ENCODE results near the gene TUBA3D.
A peak's percentile ranks its signal among the peaks of the same experiment; 100 is the strongest.
"Not testable (repeated sequence)": the region's sequence is repeated elsewhere in the genome, so short reads cannot be mapped to it uniquely, and the experiment has no call there.

The TUBA3D gene

DNA sequence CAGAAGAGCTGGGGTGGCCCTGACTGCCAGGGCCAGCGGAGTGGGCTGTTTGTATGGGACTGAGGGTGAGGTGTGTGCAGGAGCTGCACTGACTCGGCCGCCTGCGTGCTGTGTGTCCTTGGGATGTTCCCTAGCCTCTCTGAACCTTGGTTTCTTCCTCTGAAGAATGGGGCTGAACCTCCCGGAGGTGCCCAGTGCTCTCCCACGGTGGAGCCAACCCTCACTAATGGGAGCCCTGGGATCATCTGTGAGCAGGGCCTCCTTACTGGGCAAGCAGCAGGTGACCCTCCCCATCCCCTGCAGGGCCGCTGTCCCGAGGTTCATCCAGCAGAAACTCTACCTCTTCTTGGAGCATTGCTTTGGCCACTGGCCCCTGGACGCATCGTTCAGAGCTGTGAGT lies 40.1 kb downstream of the TUBA3D start:
- no peak for DNase-seq

DNA sequence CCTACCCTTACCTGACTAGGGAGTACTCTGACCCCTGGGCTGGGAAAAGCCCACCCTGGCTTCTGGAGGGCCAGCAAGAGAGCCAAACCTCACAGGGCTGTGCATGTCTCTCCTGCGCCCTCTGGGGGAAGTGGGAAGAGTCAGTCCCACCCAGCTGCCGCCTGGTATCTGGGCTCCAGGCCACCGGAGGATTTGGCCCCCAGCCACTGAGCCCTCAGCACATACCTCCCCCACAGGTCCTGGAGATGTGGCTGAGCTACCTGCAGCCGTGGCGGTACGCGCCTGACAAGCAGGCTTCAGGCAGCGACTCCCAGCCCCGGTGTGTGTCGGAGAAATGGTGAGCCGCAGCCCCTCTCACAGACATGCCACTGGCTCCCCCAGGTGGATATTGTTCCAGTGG lies 40.7 kb downstream of the TUBA3D start:
- not testable (repeated sequence) for DNase-seq

DNA sequence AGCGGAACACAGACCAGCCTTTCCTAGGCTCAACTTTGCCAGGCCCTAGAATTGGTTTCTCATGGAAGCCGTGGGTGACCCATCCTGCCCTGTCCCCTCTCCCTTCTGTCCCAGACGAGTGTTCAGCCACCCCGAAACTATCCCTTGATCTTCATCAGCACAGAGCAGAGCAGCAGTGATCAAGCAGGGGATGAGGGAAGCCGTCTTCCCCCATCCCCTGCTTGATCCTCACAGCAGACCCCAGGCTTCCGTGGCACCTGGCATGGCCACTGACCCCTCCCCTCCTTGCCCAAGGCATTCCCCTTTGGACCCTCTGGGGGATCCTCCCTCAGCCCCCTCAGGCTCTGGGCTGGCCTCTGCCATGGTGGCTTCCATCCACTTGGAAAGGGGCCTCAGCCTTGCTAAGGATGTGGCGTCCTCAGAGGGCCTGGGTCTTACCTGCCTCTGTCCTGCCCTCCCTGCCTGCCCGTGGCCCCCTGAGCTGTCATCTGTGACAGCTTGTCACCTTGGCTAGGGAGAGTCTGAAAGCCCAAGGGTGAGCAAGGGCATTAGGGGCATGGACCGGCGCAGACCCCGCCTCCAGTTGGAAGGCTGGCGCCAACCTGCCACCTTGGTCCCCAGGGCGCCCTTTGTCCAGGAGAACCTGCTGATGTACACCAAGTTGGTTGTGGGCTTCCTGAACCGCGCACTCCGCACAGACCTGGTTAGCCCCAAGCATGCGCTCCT lies 41.4 kb downstream of the TUBA3D start:
- DNase-seq, result no peak

DNA sequence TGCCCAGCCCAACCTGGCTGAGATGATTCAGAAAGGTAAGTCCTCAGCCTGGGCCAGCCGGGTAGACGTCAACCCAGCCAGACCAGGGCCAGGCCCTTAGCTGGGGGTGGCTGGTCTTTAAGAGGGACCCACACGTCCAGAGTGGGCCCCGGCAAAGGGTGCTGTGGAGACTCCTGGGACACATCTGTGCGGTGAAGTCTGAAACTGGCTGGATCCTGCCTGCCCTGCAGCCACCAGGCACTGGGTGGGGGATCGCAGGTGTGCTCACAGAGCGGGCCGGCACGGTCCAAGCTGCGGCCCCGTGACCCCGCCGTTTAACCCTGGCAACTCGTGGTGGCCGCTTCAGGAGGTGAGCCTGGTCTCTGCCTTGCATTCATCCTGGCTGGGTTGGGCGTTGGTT lies 41.9 kb downstream of the TUBA3D start:
- DNase-seq, result not testable (repeated sequence)

DNA sequence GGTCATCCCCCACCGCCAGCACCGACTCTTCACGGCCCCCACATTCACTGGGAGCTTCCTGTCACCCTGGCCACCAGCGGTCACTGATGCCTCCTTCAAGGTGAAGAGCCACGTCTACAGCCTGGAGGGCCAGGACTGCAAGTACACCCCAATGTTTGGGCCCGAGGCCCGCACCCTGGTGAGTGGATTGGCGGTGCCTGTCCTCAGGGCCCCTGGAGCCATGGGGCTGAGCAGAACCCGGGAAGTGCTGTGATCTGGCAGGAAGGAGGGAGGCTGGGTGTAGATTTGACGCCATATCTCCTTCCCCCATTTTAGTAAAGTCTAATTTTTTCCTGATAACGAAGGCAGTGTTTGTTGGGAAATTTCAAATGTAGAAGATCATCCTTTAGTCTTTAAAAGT lies 42.6 kb downstream of the TUBA3D start:
- not testable (repeated sequence) for DNase-seq

DNA sequence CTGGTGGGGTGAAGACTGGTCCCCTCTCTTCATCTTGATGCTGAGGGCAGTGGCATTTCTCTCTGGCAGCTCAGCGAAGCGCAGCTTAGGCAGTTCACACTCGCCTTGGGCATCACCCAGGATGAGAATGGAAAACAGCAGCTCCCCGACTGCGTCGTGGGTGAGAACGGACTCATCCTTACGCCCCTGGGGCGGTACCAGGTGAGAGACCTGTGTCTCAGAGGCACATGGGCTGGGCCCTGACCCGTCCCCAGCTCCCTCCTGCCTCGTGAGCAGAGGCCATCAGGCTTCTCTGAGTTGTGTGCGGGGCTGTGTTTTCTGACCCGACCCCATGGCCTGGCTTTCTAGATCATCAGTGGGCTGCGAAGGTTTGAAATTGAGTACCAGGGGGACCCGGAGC lies 43.5 kb downstream of the TUBA3D start:
- no peak for DNase-seq

DNA sequence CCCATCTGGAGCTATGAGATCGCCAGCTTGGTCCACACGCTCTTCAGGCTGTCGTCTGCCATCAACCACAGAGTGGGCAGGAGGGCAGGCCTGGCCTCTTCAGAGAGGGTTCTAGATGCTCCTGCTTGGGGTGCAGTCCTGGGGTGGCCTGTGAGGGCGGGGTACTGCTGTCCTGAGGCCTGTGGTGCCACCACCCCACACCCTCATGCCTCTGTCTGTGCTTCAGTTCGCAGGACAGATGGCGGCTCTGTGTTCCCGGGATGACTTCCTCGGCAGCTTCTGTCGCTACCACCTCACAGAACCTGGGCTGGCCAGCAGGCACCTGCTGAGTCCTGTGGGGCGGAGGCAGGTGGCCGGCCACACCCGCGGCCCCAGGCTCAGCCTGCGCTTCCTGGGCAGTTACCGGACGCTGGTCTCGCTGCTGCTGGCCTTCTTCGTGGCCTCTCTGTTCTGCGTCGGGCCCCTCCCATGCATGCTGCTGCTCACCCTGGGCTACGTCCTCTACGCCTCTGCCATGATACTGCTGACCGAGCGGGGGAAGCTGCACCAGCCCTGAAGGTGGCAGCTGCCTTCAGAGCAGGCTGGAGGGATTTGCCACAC lies 44.1 kb downstream of the TUBA3D start:
- not testable (repeated sequence) for DNase-seq

DNA sequence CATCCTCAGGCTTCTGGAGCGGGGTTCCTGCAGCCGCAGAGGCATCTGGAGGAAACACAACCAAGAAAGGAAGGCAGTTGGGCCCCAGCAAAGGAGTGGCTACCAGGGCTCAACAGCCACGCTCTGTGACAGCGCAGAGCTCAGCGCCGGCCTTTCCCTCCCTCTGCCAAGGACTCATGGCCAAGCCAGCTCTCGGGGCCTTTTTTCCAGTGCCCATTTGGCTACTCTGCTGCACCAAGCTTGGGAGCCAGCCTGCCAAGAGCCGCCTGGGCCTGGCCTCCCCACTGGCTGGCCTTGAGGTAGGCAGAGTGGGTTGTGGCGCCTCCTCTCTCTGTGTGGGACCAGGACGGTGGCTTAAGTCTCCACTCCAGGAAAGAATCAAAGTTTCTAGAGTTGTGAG lies 44.6 kb downstream of the TUBA3D start:
- DNase-seq, result no peak

DNA sequence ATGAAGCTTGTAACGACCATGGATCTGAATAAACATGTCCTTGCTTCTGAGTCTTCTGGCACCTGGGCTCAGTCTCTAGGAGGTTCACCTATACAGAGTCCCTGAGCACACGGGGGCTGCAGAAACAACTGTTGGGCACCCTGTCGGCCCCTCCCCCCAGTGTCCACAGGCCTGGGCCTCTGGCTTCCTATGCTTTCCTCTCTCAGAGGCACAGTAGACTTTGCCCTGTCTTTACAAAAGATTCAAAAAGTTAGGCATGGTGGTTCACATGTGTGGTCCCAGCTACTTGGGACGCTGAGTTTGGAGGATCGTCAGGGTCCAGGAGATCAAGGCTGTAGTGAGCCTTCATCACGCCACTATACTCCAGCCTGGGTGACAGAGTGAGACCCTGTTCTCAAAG lies 45.6 kb downstream of the TUBA3D start:
- DNase-seq, result not testable (repeated sequence)

DNA sequence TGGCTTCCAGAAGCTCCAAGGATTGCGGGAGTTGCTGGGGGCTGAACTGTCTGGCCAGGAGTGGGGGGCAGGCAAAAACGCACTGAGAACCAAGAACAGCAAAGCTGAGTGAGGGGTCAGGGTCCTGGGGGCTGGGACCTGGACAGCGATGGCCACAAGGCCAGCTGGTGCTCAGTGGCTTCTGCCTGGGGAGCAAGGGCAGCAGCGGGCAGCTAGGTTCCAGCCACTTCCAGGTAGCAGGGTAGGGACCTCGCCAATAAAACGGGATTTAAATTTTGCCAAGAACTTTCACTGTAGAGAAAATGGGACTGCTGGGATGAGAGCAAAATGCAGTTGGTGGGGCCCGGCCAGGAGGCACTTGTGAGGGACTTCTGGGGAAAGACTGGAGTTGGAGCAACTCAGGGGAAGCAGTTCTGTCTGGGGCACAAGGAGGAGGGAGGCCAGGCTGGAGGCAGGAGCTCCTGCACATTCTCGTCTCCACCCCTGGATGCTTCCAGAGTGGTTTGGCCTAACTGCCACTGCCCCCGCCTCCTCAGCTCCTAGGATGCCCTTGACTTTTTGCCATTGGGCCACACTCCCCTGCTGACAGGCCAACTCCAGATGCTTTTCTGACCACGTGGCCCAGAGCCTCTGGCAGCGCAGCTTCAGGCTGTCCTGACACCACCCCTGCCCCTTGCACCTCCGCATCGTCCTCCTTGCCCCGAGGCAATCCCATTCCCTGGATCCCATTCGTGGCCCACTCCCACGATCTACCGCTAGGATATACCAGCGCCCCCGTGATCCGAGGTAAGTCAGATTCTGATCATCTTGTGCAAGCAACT lies 46.3 kb downstream of the TUBA3D start:
- no peak for DNase-seq

DNA sequence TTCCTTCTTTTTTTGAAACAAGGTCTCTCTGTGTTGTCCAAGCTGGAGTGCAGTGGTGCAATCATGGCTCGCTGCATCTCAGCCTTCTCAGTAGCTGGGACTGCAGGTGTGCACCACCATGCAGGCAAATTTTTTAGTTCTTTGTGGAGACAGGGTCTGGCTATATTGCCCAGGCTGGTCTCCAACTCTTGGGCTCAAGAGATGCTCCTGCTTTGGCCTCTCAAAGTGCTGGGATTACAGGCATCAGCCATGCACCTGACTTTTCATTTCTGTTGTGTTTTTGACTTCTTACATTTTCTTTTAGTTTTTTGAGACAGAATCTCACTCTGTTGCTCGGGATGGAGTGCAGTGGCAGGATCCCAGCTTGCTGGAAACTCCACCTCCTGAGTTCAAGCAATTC lies 49.3 kb downstream of the TUBA3D start:
- DNase-seq, result not testable (repeated sequence)

DNA sequence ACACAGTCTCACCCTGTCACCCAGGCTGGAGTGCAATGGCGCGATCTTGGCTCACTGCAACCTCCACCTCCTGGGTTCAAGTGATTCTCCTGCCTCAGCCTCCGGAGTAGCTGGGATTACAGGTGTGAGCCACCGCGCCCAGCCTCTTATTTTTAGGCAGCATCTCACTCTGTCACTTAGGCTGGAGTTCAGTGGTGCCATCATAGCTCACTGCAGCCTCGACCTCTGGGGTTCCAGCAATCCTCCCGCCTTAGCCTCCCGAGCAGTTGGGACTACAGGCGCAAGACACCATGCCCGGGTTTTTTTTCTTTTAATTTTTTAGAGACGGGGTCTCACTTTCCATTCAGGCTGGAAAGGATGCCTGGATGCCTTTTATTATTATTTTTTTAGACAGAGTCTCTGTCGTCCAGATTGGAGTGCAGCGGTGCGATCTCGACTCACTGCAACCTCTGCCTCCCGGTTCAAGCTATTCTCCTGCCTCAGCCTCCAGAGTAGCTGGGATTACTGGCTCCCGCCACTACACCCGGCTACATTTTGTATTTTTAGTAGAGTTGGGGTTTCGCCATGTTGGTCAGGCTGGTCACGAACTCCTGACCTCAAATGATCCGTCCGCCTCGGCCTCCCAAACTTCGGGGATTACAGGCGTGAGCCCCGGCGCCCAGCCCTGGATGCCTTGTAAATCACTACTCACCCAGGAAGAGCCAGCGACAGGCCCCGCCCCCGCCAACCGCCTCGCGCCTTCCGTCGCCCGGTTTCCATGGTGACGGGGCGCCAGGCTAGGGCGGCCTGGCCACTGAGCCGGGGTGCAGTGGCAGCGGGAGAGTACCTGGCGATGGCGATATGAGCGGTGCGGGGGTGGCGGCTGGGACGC lies 51.4 kb downstream of the TUBA3D start, which contains the start of gene CCDC74A:
CCDC74A (plus strand) TSS at position 758 of the 871 bp plus-strand sequence; CDS start at position 841, 83 bp downstream.
- peak; percentile 83 for DNase-seq

DNA sequence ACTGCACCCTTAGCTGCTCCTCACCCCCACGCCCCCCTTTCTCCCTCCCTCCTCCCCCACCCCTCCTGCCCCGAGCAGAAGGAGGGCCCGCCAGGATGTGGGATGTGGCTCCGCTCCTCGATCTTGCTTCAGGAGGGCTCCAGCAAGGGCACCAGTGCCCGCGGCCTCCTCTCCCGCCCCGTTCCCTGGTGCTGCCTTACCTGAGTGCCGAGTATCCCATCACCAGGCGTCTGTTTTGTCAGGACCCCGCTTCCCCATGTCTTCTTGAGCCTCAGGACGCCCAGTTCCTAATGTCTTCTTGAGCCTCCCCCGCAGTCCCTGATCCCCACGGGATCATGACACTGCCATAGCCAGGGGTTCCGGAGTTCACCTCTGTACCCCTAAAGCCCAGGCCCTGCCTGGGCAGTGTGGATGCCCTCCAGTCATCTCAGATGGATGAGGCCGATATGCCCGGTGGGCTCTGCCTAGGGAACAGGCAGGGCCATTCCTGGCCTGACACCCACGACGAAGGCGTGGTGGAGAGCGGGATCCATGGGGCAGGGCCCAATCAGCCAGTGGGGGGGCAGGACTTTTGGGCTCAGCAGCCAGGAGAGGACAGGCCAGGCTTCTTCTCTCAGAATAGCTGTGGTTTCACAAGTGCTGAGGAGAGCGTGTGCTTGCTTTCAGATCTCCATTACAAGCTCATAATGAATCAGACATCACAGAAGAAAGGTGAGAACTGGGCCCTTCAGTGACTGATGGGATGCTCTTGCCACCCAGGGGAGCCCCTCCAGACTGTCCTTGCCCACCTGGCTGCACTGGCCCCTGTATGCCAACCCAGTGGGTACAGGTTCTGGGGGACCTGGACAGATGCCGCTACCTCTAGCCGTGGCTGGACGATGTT lies 53.3 kb downstream of the TUBA3D start:
- DNase-seq, result peak; percentile 30

DNA sequence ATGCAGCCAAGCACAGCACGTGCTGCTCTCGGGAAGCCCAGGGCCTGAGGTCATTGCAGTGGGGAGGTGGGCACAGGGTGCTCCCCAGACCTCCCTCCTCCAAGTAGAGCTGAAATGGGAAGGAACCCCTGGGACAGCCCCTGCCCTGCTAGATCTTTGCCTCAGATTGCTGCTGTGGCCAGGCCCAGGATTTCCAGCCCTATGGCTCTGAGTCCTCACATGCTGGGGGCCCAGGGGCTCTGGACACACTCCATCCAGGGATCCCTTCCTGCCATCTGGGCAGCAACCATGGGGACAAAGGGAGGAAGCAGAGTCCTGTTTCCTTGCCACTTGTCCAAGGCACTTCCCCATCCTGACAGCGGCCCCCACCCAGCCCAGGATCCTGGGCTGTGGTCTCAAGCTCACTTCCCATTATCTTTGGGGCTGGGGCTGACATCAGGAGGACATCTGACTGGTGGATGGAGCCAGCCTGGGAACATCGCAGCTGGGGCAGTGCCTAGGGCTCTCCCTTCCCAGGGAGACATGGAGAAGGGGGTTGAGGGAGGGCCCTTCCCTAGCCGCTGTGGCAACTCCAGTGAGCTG lies 54.0 kb downstream of the TUBA3D start:
- DNase-seq, result not testable (repeated sequence)

DNA sequence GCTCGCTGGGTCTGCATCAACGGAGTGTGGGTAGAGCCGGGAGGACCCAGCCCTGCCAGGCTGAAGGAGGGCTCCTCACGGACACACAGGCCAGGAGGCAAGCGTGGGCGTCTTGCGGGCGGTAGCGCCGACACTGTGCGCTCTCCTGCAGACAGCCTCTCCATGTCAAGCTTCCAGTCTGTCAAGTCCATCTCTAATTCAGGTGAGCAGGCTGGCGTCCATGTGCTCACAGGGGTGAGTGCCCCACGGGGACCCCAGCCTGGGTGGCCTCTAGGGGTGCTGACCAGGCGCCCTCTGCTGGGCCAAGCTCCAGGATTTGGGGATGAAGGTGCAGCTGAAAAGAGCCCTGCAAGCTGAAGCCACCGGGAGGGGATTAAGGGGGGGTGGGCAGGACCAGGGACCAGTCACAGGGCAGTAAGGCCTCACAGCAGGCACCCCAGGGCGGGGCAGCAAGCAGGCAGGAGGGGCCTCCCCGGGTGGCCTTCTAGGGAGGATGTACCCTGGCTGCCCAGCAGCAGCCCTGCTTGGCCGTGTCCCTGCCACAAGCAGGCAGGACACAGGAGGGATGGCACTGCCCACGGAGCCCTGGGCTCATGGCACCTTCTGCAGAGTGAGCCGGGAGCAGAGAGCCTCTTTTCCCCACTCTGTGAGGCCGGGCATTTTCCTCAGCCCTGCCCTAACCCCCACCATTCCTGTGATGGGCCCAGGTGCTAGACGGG lies 54.9 kb downstream of the TUBA3D start:
- DNase-seq, result not testable (repeated sequence)

DNA sequence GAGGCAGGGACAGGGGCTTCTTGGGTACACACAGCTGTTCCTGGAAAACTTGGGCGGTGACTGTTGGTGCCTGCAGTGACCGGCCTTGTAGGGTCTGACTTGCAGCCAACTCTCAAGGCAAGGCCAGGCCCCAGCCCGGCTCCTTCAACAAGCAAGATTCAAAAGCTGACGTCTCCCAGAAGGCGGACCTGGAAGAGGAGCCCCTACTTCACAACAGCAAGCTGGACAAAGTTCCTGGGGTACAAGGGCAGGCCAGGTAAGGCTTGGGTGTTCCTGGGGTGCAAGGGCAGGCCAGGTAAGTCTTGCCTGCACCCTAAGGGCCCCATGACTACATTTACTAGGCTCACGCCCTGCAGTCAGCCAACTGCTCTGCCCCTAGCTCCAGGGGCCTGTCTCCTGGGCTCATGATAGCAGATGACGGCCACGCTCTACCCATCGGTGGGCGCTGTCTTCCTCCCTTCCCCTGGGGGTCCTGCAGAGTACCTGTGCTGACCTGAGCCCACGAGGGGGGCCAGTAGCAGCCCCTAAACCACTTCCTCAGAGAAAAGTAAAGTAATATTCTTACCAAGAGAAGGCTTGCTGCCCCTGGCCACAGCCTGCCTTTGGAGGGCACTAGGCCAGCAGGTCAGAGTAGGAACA lies 55.7 kb downstream of the TUBA3D start:
- not testable (repeated sequence) for DNase-seq
